Activated naive CD4-positive, alpha-beta T cell treated with anti-CD3 and anti-CD28 coated beads, Interleukin-2, amount 10 ng/mL, durations not matched to agents 7 days and 5 days (primary cell): ENCODE measurements around the gene OTOGL.
A peak's percentile ranks its signal among the peaks of the same experiment; 100 is the strongest.

Experiments
- CTCF ChIA-PET: fragments of 350-600 bp; sonication (Branson Sonifier 250); formaldehyde crosslinking; loops from one replicate; lab custom pipeline; 2021; ENCODE audit warnings: antibody characterized with exemption; lab: Charles Lee
- DNase-seq: peaks from one replicate; pipeline ENCODE4 v3.0.0-alpha.2; 2020
- H3K27ac Mint-ChIP-seq: one replicate; pipeline ENCODE4 v1.8.0; 2021; ENCODE audit warnings: mild to moderate bottlenecking, moderate library complexity, mixed read lengths
- H3K27me3 Mint-ChIP-seq: one replicate; pipeline ENCODE4 v1.8.0; 2021; ENCODE audit warnings: mild to moderate bottlenecking, mixed read lengths
- H3K36me3 Mint-ChIP-seq: one replicate; pipeline ENCODE4 v1.8.0; 2021; ENCODE audit warnings: mixed read lengths
- H3K4me1 Mint-ChIP-seq: one replicate; pipeline ENCODE4 v1.8.0; 2021; ENCODE audit warnings: mixed read lengths
- H3K4me3 Mint-ChIP-seq: one replicate; pipeline ENCODE4 v1.8.0; 2021; ENCODE audit warnings: mild to moderate bottlenecking, moderate library complexity, mixed read lengths
- H3K9me3 Mint-ChIP-seq: one replicate; pipeline ENCODE4 v1.8.0; 2021; ENCODE audit warnings: mixed read lengths

The OTOGL gene

DNA sequence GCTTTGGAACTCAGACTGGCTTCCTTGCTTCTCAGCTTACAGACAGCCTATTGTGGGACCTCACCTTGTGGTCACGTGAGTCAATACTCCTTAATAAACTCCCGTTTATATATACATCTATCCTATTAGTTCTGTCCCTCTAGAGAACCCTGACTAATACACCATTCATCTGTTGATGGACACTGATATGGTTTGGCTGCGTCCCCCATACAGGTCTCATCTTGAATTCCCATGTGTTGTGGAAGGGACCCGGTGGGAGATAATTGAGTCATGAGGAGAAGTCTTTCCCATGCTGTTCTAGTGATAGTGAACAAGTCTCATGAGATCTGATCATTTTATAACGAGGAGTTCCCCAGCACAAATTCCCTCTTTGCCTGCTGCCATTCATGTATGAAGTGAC is 57.0 kb downstream of the OTOGL start:
- Mint-ChIP-seq H3K27me3 (no peaks in the 10 kb centered on the region), H3K36me3 (no peaks in the 10 kb centered on the region), H3K4me1 (peaks cover 4% of the 10 kb centered on the region), H3K27ac (no peak overlapping the region), H3K9me3 (peaks cover 1% of the 10 kb centered on the region), H3K4me3 (no peak overlapping the region)
- CTCF ChIA-PET: no interaction called here
- no peak for DNase-seq

- H3K4me1 Mint-ChIP-seq: peaks cover 4% of the 10 kb centered on the region
- H3K4me3 Mint-ChIP-seq: no peak overlapping the region
- no peaks in the 10 kb centered on the region for H3K36me3 Mint-ChIP-seq
- no peak overlapping the region for H3K27ac Mint-ChIP-seq
- CTCF ChIA-PET: interaction anchor here (0.6 kb wide), 1 partner anchor 184 kb away, joined by 3 read pairs; no protein-coding TSS in a partner anchor
- H3K9me3 Mint-ChIP-seq: peaks cover 1% of the 10 kb centered on the region
- H3K27me3 Mint-ChIP-seq: no peaks in the 10 kb centered on the region
- no peak for DNase-seq
Measured at GRCh38 chr12:80157645-80158044, 58.3 kb downstream of the OTOGL start.

- H3K4me3 Mint-ChIP-seq: no peak overlapping the region
- CTCF ChIA-PET: no interaction called here
- no peak overlapping the region for H3K27ac Mint-ChIP-seq
Measured at GRCh38 chr12:80161612-80162011, 62.3 kb downstream of the OTOGL start.

DNA sequence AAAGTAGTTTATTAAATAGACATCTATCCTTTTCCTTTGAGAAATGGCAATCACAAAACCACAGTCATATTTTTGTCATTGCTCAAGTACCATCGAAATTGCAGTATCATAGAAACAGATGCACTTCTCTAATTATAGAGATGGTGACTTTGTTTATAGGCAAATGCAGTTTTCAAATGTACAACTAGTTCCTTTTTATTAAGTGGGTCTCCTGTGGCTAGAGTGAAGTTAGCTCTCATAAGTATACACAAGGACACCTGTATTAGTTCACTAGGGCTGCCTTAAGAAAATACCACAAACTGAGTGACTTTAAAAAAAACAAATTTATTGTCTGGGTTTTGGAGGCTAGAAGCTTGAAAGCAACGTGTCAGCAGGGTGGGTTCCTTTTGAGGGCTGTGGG is 62.8 kb downstream of the OTOGL start:
- no peak for DNase-seq
- Mint-ChIP-seq H3K4me3 (no peak overlapping the region), H3K27ac (no peak overlapping the region), H3K36me3 (no peaks in the 10 kb centered on the region), H3K9me3 (no peaks in the 10 kb centered on the region), H3K4me1 (no peaks in the 10 kb centered on the region), H3K27me3 (no peaks in the 10 kb centered on the region)
- CTCF ChIA-PET: no interaction called here

More at GRCh38 chr12:80161612-80162011, 62.3 kb downstream of the OTOGL start:
- Mint-ChIP-seq H3K4me1 (no peaks in the 10 kb centered on the region), H3K27me3 (no peaks in the 10 kb centered on the region), H3K36me3 (no peaks in the 10 kb centered on the region), H3K9me3 (no peaks in the 10 kb centered on the region)
- DNase-seq: no peak

DNA sequence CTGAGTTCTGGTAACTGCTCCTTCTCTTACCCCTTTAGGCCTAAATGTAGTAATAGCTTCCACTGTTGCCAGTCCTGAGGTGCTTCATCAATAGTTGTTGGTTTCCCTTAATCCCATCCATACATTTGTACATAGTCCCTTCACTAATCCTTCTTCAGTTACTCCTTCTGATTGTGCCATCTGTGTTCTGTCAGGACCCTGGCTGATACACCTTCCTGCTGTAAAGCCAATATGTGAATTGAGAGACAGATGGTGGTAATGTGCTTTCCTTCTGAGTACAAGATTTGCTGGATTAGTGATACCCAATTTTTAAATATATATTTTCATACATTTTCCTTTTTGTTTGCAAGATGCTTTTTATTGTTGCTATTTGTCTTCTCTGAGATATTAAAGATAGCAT is 66.4 kb downstream of the OTOGL start:
- CTCF ChIA-PET: no interaction called here
- no peak for DNase-seq
- H3K9me3 Mint-ChIP-seq: no peaks in the 10 kb centered on the region
- peaks cover 4% of the 10 kb centered on the region for H3K27me3 Mint-ChIP-seq
- no peaks in the 10 kb centered on the region for H3K4me1 Mint-ChIP-seq
- no peak overlapping the region for H3K27ac Mint-ChIP-seq
- H3K36me3 Mint-ChIP-seq: no peaks in the 10 kb centered on the region
- H3K4me3 Mint-ChIP-seq: no peak overlapping the region

DNA sequence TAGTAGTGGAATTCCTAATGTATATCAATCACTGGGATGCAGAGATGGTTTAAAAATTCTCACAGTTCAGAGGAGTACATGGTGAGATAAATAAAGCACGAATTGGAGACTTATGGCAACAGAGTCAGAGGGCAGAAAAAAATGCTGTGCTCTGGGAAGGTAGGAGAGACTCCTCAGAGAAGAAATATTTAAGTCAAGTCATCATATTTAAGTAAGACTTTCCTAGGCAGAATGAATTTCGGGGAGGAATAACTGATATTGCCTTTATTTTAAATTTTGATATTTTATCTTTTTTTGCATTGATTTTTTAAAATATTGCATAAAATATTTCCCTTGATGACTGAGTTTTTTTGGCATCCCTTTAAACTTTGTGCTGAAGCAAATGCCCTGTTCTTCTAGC is 67.4 kb downstream of the OTOGL start:
- Mint-ChIP-seq H3K36me3 (no peaks in the 10 kb centered on the region), H3K27ac (no peak overlapping the region), H3K9me3 (no peaks in the 10 kb centered on the region), H3K4me1 (no peaks in the 10 kb centered on the region), H3K4me3 (no peak overlapping the region), H3K27me3 (peaks cover 4% of the 10 kb centered on the region)
- CTCF ChIA-PET: no interaction called here
- DNase-seq: no peak

- Mint-ChIP-seq H3K27ac (no peak overlapping the region), H3K27me3 (peaks cover 4% of the 10 kb centered on the region), H3K4me1 (no peaks in the 10 kb centered on the region), H3K36me3 (no peaks in the 10 kb centered on the region), H3K4me3 (no peak overlapping the region), H3K9me3 (no peaks in the 10 kb centered on the region)
- no peak for DNase-seq
- CTCF ChIA-PET: no interaction called here
Measured at GRCh38 chr12:80168936-80169335, 69.6 kb downstream of the OTOGL start.

GRCh38 chr12:80170915-80171314 is 71.6 kb downstream of the OTOGL start:
- Mint-ChIP-seq H3K9me3 (no peaks in the 10 kb centered on the region), H3K4me1 (no peaks in the 10 kb centered on the region), H3K4me3 (no peak overlapping the region), H3K27ac (no peak overlapping the region), H3K36me3 (no peaks in the 10 kb centered on the region), H3K27me3 (peaks cover 4% of the 10 kb centered on the region)
- no peak for DNase-seq
- CTCF ChIA-PET: no interaction called here

DNA sequence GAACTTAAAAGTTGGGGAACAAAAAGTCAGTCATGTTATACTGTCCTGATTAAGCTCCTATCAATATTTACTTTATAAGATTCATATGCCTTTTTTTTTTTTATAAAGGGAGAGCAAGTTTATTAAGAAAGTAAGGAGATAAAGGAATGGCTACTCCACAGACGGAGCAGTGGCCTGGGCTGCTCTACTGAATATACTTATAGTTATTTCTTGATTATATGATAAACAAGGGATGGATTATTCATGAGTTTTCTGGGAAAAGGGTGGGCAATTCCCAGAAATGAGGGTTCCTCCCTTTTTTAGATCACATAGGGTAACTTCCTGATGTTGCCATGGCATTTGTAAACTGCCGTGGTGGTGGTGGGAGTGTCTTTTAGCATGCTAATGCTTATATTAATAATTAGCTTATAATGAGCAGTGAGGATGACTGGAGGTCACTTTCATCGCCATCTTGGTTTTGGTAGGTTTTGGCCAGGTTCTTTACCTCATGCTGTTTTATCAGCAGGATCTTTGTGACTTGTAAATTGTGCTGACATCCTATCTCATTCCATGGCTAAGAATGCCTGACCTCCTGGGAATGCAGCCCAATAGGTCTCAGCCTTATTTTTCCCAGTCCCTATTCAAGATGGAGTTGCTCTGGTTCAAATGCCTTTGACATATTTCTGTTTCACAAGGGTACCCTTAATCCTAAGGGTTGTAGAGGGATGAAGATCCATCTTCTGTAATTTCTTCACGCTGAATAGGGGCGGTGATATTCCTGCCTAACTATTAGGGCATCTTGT is 73.9 kb downstream of the OTOGL start:
- H3K9me3 Mint-ChIP-seq: no peaks in the 10 kb centered on the region
- CTCF ChIA-PET: interaction anchor here (0.6 kb wide), 2 partner anchors 11 to 41 kb away, joined by 3 to 5 read pairs; no protein-coding TSS in a partner anchor
- no peak overlapping the region for H3K27ac Mint-ChIP-seq
- H3K4me1 Mint-ChIP-seq: no peaks in the 10 kb centered on the region
- peaks cover under 1% of the 10 kb centered on the region for H3K27me3 Mint-ChIP-seq
- no peaks in the 10 kb centered on the region for H3K36me3 Mint-ChIP-seq
- DNase-seq: no peak
- H3K4me3 Mint-ChIP-seq: no peak overlapping the region

- Mint-ChIP-seq H3K27me3 (peaks cover 3% of the 10 kb centered on the region), H3K4me3 (no peak overlapping the region), H3K4me1 (peaks cover 11% of the 10 kb centered on the region), H3K9me3 (no peaks in the 10 kb centered on the region), H3K27ac (no peak overlapping the region), H3K36me3 (no peaks in the 10 kb centered on the region)
- CTCF ChIA-PET: no interaction called here
- no peak for DNase-seq
Measured at GRCh38 chr12:80175307-80175930, 76.1 kb downstream of the OTOGL start.

GRCh38 chr12:80176706-80177105 is 77.4 kb downstream of the OTOGL start:
- H3K4me3 Mint-ChIP-seq: no peak overlapping the region

DNA sequence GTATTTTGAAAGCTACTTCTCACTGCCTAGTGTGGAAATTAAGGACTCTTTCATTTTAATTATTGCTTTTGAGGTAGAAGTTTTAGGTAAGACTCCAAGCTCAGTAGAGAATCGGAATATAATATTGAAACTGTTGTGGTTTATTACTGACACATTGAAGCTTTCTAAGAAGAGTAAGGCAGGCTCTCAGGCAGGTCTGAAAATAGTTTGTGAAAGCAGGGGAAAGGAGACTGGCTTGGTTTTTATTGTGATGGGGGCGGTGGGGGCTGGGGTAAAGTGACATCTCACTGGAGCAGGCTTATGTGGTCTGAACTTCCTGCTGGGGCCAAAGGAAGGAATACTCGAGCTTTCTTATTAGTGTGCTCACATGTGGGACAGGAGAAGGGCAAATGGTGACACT is 79.5 kb downstream of the OTOGL start:
- Mint-ChIP-seq H3K4me1 (peaks cover 11% of the 10 kb centered on the region), H3K27ac (no peak overlapping the region), H3K36me3 (no peaks in the 10 kb centered on the region), H3K4me3 (no peak overlapping the region), H3K27me3 (peaks cover 3% of the 10 kb centered on the region), H3K9me3 (no peaks in the 10 kb centered on the region)
- DNase-seq: no peak
- CTCF ChIA-PET: no interaction called here

More at GRCh38 chr12:80176706-80177105, 77.4 kb downstream of the OTOGL start:
- H3K27ac Mint-ChIP-seq: no peak overlapping the region
- peaks cover 3% of the 10 kb centered on the region for H3K27me3 Mint-ChIP-seq
- no peaks in the 10 kb centered on the region for H3K36me3 Mint-ChIP-seq
- DNase-seq: no peak
- CTCF ChIA-PET: no interaction called here
- no peaks in the 10 kb centered on the region for H3K9me3 Mint-ChIP-seq
- H3K4me1 Mint-ChIP-seq: peaks cover 11% of the 10 kb centered on the region

GRCh38 chr12:80183939-80184338 is 84.6 kb downstream of the OTOGL start:
- Mint-ChIP-seq H3K4me1 (peaks cover 14% of the 10 kb centered on the region), H3K4me3 (no peak overlapping the region), H3K27me3 (no peaks in the 10 kb centered on the region), H3K27ac (no peak overlapping the region), H3K36me3 (no peaks in the 10 kb centered on the region), H3K9me3 (no peaks in the 10 kb centered on the region)
- DNase-seq: no peak
- CTCF ChIA-PET: interaction anchor here (0.6 kb wide), 1 partner anchor 11 kb away, joined by 5 read pairs; no protein-coding TSS in a partner anchor

- CTCF ChIA-PET: no interaction called here
- DNase-seq: no peak
- H3K4me3 Mint-ChIP-seq: no peak overlapping the region
- no peaks in the 10 kb centered on the region for H3K27me3 Mint-ChIP-seq
- no peak overlapping the region for H3K27ac Mint-ChIP-seq
- peaks cover 9% of the 10 kb centered on the region for H3K4me1 Mint-ChIP-seq
- H3K9me3 Mint-ChIP-seq: no peaks in the 10 kb centered on the region
- H3K36me3 Mint-ChIP-seq: no peaks in the 10 kb centered on the region
Measured at GRCh38 chr12:80184926-80185325, 85.6 kb downstream of the OTOGL start.

DNA sequence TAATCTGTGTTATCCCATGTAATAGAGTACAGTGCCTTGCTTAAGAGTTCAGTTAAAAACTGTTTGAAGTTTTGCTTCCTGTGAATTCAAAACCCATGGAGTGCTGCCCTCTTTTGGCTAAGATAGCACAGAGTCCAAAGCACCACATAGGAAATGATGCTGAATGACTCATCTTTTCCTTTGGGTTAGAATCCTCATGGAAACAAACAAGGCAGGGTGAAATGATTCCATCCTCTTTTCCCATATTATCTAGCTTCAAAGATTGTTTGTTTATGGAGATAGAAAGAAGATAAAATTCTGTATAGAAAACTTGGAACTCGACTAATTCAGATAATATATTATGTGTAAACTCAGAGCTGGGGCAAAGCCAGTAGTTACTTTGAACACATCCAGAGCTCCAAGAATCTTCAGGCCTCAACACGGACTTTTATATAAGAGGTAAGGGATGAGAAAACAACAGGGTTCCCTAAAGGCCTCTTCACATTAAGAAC is 87.4 kb downstream of the OTOGL start:
- no peaks in the 10 kb centered on the region for H3K36me3 Mint-ChIP-seq
- peak; percentile 54 for DNase-seq
- H3K4me1 Mint-ChIP-seq: peaks cover 9% of the 10 kb centered on the region
- no peaks in the 10 kb centered on the region for H3K9me3 Mint-ChIP-seq
- CTCF ChIA-PET: interaction anchor here (0.6 to 3.4 kb wide), 12 partner anchors 9 to 1456 kb away, joined by 3 to 23 read pairs (median 4); partner anchors contain the start of gene PPP1R12A
- H3K4me3 Mint-ChIP-seq: no peak overlapping the region
- no peaks in the 10 kb centered on the region for H3K27me3 Mint-ChIP-seq
- no peak overlapping the region for H3K27ac Mint-ChIP-seq
